ENCODE measurements around the gene S1PR4.

DNA sequence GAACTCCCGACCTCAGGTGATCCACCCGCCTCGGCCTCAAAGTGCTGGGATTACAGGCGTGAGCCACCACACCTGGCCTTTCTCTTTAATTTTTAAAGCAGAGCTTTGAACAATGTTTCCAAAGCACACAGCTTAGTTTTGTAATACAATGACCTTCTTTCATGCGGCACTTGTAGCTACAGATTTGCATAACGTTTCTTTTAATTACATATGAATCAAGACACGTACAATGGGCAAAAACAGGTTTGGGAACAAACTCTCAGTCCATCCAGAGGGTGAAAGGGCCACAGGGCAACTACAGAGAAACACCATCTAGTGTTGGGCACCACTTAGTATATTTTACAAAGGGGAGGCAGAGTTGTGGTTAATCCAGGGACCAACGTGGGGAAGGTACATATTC lies 19.0 kb upstream of the S1PR4 start:
- TF ChIP-seq, protein P1, sequence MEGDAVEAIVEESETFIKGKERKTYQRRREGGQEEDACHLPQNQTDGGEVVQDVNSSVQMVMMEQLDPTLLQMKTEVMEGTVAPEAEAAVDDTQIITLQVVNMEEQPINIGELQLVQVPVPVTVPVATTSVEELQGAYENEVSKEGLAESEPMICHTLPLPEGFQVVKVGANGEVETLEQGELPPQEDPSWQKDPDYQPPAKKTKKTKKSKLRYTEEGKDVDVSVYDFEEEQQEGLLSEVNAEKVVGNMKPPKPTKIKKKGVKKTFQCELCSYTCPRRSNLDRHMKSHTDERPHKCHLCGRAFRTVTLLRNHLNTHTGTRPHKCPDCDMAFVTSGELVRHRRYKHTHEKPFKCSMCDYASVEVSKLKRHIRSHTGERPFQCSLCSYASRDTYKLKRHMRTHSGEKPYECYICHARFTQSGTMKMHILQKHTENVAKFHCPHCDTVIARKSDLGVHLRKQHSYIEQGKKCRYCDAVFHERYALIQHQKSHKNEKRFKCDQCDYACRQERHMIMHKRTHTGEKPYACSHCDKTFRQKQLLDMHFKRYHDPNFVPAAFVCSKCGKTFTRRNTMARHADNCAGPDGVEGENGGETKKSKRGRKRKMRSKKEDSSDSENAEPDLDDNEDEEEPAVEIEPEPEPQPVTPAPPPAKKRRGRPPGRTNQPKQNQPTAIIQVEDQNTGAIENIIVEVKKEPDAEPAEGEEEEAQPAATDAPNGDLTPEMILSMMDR (IDR thresholded peaks at IDR 0.05; ENCODE audit: poor library complexity), result no peak
- TF ChIP-seq EZH2phosphoT487 (IDR thresholded peaks at IDR 0.05; ENCODE audit: low read depth, severe bottlenecking, unreplicated experiment), result no peak

All from hepatocyte (in vitro differentiated cells).